Measurements from ENCODE around the gene PHC2. TPM values are rescaled to one million over a fixed set of nuclear protein-coding genes. Genes with fewer than 3 reads are reported as not detected.

The PHC2 gene
- total RNA-seq, 1 experiment from 2014 or later = 9.4 TPM

GRCh38 chr1:33300673-33301072 lies 130.2 kb downstream of the PHC2 start:
- no peaks in the 10 kb centered on the region for H4K20me1 ChIP-seq (ENCODE audit: control insufficient read depth, insufficient read depth, insufficient read length)
- H3K18ac ChIP-seq (ENCODE audit: insufficient read length, low read depth, low read length) = no peak overlapping the region
- no peaks in the 10 kb centered on the region for H3K23me2 ChIP-seq (ENCODE audit: insufficient read length, low read depth, low read length, poor library complexity, severe bottlenecking)
- no peak overlapping the region for H3K27ac ChIP-seq (ENCODE audit: insufficient read length, low read depth, low read length)
- no peak overlapping the region for H4K5ac ChIP-seq (ENCODE audit: insufficient read length, low read depth, low read length)
- no peaks in the 10 kb centered on the region for H3K79me1 ChIP-seq (ENCODE audit: insufficient read depth, low read depth, low read length, poor library complexity, severe bottlenecking)
- H2BK5ac ChIP-seq (ENCODE audit: insufficient read length, low read length) = no peak overlapping the region
- no peak overlapping the region for H3K14ac ChIP-seq (ENCODE audit: insufficient read depth, low read length)
- no peaks in the 10 kb centered on the region for H3K4me1 ChIP-seq (ENCODE audit: insufficient read depth, low read length)
- no peak overlapping the region for H2BK12ac ChIP-seq (ENCODE audit: insufficient read length, low read depth, low read length)
- no peak overlapping the region for H2BK20ac ChIP-seq (ENCODE audit: low read depth, low read length, poor library complexity, severe bottlenecking)
- H2AFZ ChIP-seq (ENCODE audit: low read length) = no peak overlapping the region
- WGBS (ENCODE audit: extremely low coverage, insufficient read length, low lambda C conversion rate) = no CpG with 5 or more reads among the region's 5 CpGs
- Mint-ChIP-seq H3K27me3 (ENCODE audit: low read depth) (peaks cover 5% of the 10 kb centered on the region), H3K36me3 (ENCODE audit: insufficient read depth in 1 of 3, low read depth in 3 of 3) (peaks cover 32 to 38% (median 32%) of the 10 kb centered on the region in 3 experiments), H3K4me1 (peaks cover 9 to 18% of the 10 kb centered on the region in 2 experiments), H3K27ac (peak overlapping the region in 2 of 3 experiments; percentile 54 to 70; a peak in 1 of 7 replicates), H3K9me3 (peaks cover 0 to 4% of the 10 kb centered on the region in 2 experiments; a peak in 3 of 5 replicates), H3K4me3 (no peak overlapping the region)
- H2BK120ac ChIP-seq (ENCODE audit: low read depth, low read length, poor library complexity, severe bottlenecking) = no peak overlapping the region
- no peaks in the 10 kb centered on the region for H3K79me2 ChIP-seq (ENCODE audit: insufficient read depth, low read length)
- no peaks in the 10 kb centered on the region for H3K9me3 ChIP-seq (ENCODE audit: control insufficient read depth, low read depth, low read length)
- H4K91ac ChIP-seq (ENCODE audit: insufficient read length, low read depth, low read length) = no peak overlapping the region
- H3T11ph ChIP-seq (ENCODE audit: low read length) = no peak overlapping the region
- H4K8ac ChIP-seq (replicated peaks; ENCODE audit: insufficient read length, low read depth, low read length) = no peak overlapping the region
- no peak overlapping the region for H3K56ac ChIP-seq (ENCODE audit: insufficient read length, low read depth, low read length)
- no peaks in the 10 kb centered on the region for H3K27me3 ChIP-seq (ENCODE audit: insufficient read depth, low read length)
- H2BK15ac ChIP-seq (ENCODE audit: low read depth, low read length) = no peak overlapping the region
- no peak for DNase-seq
- no peak overlapping the region for H3K23ac ChIP-seq (ENCODE audit: insufficient read length, low read depth, low read length)
- no peak overlapping the region for H3K4me2 ChIP-seq (ENCODE audit: insufficient read depth, insufficient read length, low read length)
- TF ChIP-seq CTCF (conservative IDR thresholded peaks at IDR 0.05) = no peak
- no peak overlapping the region for H2AK5ac ChIP-seq (ENCODE audit: insufficient read length, low read length)
- no peak overlapping the region for H3K4ac ChIP-seq (ENCODE audit: low read depth, low read length)
- no peak overlapping the region for H3K9ac ChIP-seq (ENCODE audit: extremely low read depth, insufficient read length, low read length)

Measured in H9 (cell line).